Fibroblast of the aortic adventitia (primary cell): ENCODE results near the gene AMBN. TPM values are rescaled to one million over a fixed set of nuclear protein-coding genes. Genes with fewer than 3 reads are reported as not detected.

Experiments
- DNase-seq: peaks from one replicate; pipeline ENCODE4 v3.0.0-alpha.2; 2010; ENCODE audit warnings: low read depth
- H3K4me3 ChIP-seq: 2 replicates; pipeline ENCODE4 v1.5.1; 2011; ENCODE audit warnings: low read depth, mild to moderate bottlenecking, control low read depth, low read length, moderate library complexity
- CTCF ChIP-seq: IDR thresholded peaks from 2 replicates; pipeline ENCODE4 v1.5.1; 2011; ENCODE audit warnings: mild to moderate bottlenecking, low read length, control low read depth, inconsistent platforms; ENCODE audit not compliant: insufficient read depth
- total RNA-seq: library from RNA; depleted of rRNA; stranded (reverse); fragments of >200 nt; gene quantifications from 2 replicates; pipeline ENCODE4 v1.2.3, GENCODE V29; 2012; ENCODE audit warnings: low replicate concordance

Gene AMBN
- total RNA-seq, 1 donor = not detected

DNA sequence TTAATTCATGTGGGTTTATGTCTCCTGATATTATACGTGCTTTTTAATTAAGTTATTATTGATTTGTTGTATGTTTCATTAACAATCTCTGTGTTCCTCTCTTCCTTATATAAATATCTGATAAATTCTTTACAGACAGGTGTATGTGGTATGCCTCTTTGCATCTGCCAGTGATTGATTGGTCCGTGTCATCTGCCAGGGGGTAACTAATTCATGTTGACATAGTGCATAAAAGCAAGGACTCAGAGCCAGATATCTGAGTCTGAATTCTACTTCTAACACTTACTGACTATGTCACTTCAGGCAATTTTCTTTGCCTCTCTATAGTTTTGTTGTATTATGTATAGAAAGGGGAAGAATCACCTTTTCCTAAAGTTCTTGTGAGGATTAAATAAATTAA is 5.2 kb upstream of the AMBN start:
- DNase-seq = no peak
- no peak overlapping the region for H3K4me3 ChIP-seq
- no peak for TF ChIP-seq CTCF

DNA sequence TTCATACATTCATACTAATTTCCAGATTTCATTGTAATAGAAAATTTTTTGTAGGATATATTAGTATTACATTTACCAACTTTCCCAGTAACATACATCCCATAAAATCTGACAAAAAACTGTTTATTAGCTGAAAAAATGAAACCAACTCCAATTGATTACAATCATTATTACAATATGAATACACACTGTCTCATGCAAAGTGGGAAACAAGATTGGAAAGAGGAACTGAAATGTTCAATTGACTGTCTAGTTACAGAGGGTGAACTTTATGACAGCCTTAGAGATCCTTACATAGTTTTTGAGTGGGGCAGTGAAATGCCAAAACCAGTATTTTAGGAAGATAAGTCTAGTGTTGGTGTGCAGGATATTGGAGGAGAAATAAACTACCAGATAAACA is 2.3 kb upstream of the AMBN start:
- TF ChIP-seq CTCF = no peak
- no peak for DNase-seq
- H3K4me3 ChIP-seq = no peak overlapping the region

- no peak for DNase-seq
- H3K4me3 ChIP-seq = no peak overlapping the region
- no peak for TF ChIP-seq CTCF
Measured at GRCh38 chr4:70594196-70594595, 2.1 kb downstream of the AMBN start.

GRCh38 chr4:70600305-70600704 is 8.2 kb downstream of the AMBN start:
- TF ChIP-seq CTCF = no peak
- no peak for DNase-seq
- H3K4me3 ChIP-seq = no peak overlapping the region

DNA sequence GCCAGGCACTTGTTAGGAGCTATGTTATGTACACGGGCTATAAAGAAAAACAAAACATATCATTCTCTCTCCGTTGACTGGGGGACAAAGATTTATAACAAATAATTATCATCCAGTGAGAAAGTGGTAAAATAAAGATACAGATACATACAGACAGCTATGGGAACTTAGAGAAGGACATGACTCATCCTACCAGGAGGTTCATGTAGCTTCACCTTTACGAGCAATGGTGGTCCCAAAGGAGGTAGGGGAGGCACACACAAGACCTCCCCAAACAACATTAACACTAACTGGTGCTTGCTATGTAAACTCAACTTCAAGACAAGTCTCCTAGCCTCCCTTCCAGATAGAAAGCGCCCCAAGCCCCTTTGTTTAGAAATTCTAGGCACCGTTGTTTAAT is 8.9 kb downstream of the AMBN start:
- TF ChIP-seq CTCF = no peak

DNA sequence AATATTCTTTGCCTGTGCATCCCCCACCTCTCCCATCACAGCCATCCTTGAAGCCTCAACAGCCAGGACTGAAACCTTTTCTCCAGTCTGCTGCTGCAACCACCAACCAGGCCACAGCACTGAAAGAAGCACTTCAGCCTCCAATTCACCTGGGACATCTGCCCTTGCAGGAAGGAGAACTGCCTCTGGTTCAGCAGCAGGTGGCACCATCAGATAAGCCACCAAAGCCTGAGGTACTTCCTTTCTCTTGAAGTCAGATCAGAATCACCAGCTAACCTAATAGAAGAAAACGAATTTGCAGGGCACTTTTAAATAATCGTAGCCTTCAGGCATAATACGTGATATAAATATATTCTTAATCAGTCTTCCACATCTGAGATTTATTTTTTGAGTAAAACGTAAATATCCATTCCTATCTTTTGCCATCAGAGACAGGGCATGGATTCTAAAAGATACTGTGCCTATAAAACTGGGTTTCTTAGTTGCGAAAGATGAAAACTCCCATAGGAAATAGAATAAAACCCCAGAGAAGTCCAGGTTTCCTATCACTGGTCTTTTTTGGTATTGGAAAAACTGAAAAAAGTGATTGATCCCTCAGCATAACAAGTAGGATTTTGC is 9.5 kb downstream of the AMBN start:
- peak; percentile 71 for DNase-seq
- TF ChIP-seq CTCF = peak; percentile 73
- H3K4me3 ChIP-seq = no peak overlapping the region

More for the DNA sequence above, 8.9 kb downstream of the AMBN start:
- H3K4me3 ChIP-seq = no peak overlapping the region
- no peak for DNase-seq

DNA sequence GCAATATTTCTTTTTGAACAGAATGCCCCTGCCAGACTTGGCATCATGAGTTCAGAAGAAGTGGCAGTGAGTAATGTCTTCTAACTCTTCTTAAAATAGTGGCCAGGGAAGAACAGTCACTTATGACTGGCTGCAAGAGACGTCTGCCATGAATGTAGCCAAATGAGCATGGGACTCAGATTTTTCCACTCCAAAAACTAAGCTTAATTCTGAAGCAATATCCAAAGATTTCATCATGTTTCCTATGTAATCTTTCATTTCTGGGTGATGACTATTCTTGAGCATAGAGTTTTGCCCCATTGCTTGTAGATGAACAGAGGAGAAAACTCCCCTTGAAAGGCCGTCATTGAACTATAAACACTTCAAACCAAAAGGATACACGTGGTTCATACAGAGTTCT is 11.8 kb downstream of the AMBN start:
- H3K4me3 ChIP-seq = no peak overlapping the region
- no peak for TF ChIP-seq CTCF
- DNase-seq = peak; percentile 70
